ENCODE results near the gene CTNNA2. TPM values are rescaled to one million over a fixed set of nuclear protein-coding genes. Genes with fewer than 3 reads are reported as not detected.

Gene CTNNA2
- polyA plus RNA-seq, 4 donors: 3.1 to 5.2 (median 3.7) TPM

- no peak for DNase-seq (ENCODE audit: low read depth in 4 of 4, low spot score in 2 of 4)
Observed at GRCh38 chr2:79780781-79781180, 267.9 kb downstream of the CTNNA2 start.

- DNase-seq (ENCODE audit: low read depth in 4 of 4, low spot score in 2 of 4): no peak
Observed at GRCh38 chr2:79782576-79783452, 270.0 kb downstream of the CTNNA2 start.

- DNase-seq (ENCODE audit: low read depth in 4 of 4, low spot score in 2 of 4): no peak
Observed at GRCh38 chr2:79788952-79789651, 276.3 kb downstream of the CTNNA2 start.

- no peak for DNase-seq (ENCODE audit: low read depth in 4 of 4, low spot score in 2 of 4)
Observed at GRCh38 chr2:79789811-79790210, 277.0 kb downstream of the CTNNA2 start.

- no peak for DNase-seq (ENCODE audit: low read depth in 4 of 4, low spot score in 2 of 4)
Observed at GRCh38 chr2:79792090-79792489, 279.2 kb downstream of the CTNNA2 start.

- no peak for DNase-seq (ENCODE audit: low read depth in 4 of 4, low spot score in 2 of 4)
Observed at GRCh38 chr2:79793006-79793405, 280.2 kb downstream of the CTNNA2 start.

- no peak for DNase-seq (ENCODE audit: low read depth in 4 of 4, low spot score in 2 of 4)
Observed at GRCh38 chr2:79796641-79797040, 283.8 kb downstream of the CTNNA2 start.

- DNase-seq (ENCODE audit: low read depth in 4 of 4, low spot score in 2 of 4): no peak
Observed at GRCh38 chr2:79798776-79799175, 285.9 kb downstream of the CTNNA2 start.

GRCh38 chr2:79799729-79800128 is 286.9 kb downstream of the CTNNA2 start:
- DNase-seq (ENCODE audit: low read depth in 4 of 4, low spot score in 2 of 4): no peak

- no peak for DNase-seq (ENCODE audit: low read depth in 4 of 4, low spot score in 2 of 4)
Observed at GRCh38 chr2:79801082-79801481, 288.2 kb downstream of the CTNNA2 start.

GRCh38 chr2:79817288-79817687 is 304.4 kb downstream of the CTNNA2 start:
- no peak for DNase-seq (ENCODE audit: low read depth in 4 of 4, low spot score in 2 of 4)

GRCh38 chr2:79820281-79820680 is 307.4 kb downstream of the CTNNA2 start:
- DNase-seq (ENCODE audit: low read depth in 4 of 4, low spot score in 2 of 4): no peak

GRCh38 chr2:79822136-79822535 is 309.3 kb downstream of the CTNNA2 start:
- DNase-seq (ENCODE audit: low read depth in 4 of 4, low spot score in 2 of 4): no peak

GRCh38 chr2:79824086-79824786 is 311.4 kb downstream of the CTNNA2 start:
- no peak for DNase-seq (ENCODE audit: low read depth in 4 of 4, low spot score in 2 of 4)

GRCh38 chr2:79827881-79828280 is 315.0 kb downstream of the CTNNA2 start:
- no peak for DNase-seq (ENCODE audit: low read depth in 4 of 4, low spot score in 2 of 4)

GRCh38 chr2:79830501-79830900 is 317.6 kb downstream of the CTNNA2 start:
- no peak for DNase-seq (ENCODE audit: low read depth in 4 of 4, low spot score in 2 of 4)

- no peak for DNase-seq (ENCODE audit: low read depth in 4 of 4, low spot score in 2 of 4)
Observed at GRCh38 chr2:79831961-79832360, 319.1 kb downstream of the CTNNA2 start.

- no peak for DNase-seq (ENCODE audit: low read depth in 4 of 4, low spot score in 2 of 4)
Observed at GRCh38 chr2:79832511-79833234, 319.8 kb downstream of the CTNNA2 start.

- no peak for DNase-seq (ENCODE audit: low read depth in 4 of 4, low spot score in 2 of 4)
Observed at GRCh38 chr2:79833235-79833878, 320.5 kb downstream of the CTNNA2 start.

GRCh38 chr2:79835911-79836310 is 323.1 kb downstream of the CTNNA2 start:
- DNase-seq (ENCODE audit: low read depth in 4 of 4, low spot score in 2 of 4): no peak
